Ishikawa (cell line): ENCODE data around the gene GPATCH3.
A peak's percentile ranks its signal among the peaks of the same experiment; 100 is the strongest.

Experiments used
- CEBPB ChIP-seq: IDR thresholded peaks from 2 replicates; pipeline ENCODE4 v1.6.1; 2012
- CREB1 ChIP-seq: IDR thresholded peaks from 2 replicates; pipeline ENCODE4 v1.6.1; 2012; ENCODE audit warnings: low read depth
- EGR1 ChIP-seq: IDR thresholded peaks from 2 replicates; pipeline ENCODE4 v1.6.1; 2012
- EP300 ChIP-seq: IDR thresholded peaks from 2 replicates; pipeline ENCODE4 v1.6.1; 2012; ENCODE audit warnings: borderline replicate concordance
- FOXM1 ChIP-seq: IDR thresholded peaks from 2 replicates; pipeline ENCODE4 v1.6.1; 2012; ENCODE audit warnings: low read depth, borderline replicate concordance
- NFIC ChIP-seq: IDR thresholded peaks from 2 replicates; pipeline ENCODE4 v1.6.1; 2012
- RAD21 ChIP-seq: IDR thresholded peaks from 2 replicates; pipeline ENCODE4 v1.6.1; 2012; ENCODE audit warnings: low read depth
- TAF1 ChIP-seq: IDR thresholded peaks from 2 replicates; pipeline ENCODE4 v1.6.1; 2012; ENCODE audit warnings: low read depth, mild to moderate bottlenecking
- TCF12 ChIP-seq: IDR thresholded peaks from 2 replicates; pipeline ENCODE4 v1.6.1; 2012; ENCODE audit warnings: low read depth
- TEAD4 ChIP-seq: IDR thresholded peaks from 2 replicates; pipeline ENCODE4 v1.6.1; 2012
- YY1 ChIP-seq: IDR thresholded peaks from 2 replicates; pipeline ENCODE4 v1.6.1; 2012; ENCODE audit warnings: low read depth
- ZBTB7A ChIP-seq: IDR thresholded peaks from 2 replicates; pipeline ENCODE4 v1.6.1; 2012; ENCODE audit warnings: low read depth
- TF ChIP-seq, protein P1 (sequence below): IDR thresholded peaks from 2 replicates; pipeline ENCODE4 v1.6.1; 2012
- TF ChIP-seq, protein P2 (sequence below): IDR thresholded peaks from 2 replicates; pipeline ENCODE4 v1.6.1; 2012; ENCODE audit warnings: low read depth, mild to moderate bottlenecking
- TF ChIP-seq, protein P3 (sequence below): IDR thresholded peaks from 2 replicates; pipeline ENCODE4 v1.6.1; 2012

GPATCH3 gene

DNA sequence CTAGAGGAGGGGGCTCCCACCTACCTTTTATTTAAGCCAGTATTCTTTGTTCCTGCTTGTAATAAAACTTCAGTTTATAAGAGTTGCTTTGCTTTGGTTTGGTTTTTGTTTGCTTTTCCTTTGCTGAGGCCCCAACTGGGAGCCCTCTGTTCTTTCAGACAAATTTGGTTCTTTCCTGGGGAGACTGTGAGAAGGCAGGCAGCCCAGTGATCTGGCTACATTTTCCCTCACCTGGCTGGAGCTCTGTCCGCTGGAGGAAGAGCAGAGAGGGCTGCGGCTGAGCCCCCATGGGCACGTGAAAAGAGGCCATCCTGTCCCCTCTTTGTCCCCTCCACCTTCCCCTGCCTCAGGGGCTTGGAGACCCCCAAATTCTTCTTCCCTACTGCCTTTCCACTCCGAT lies 44.6 kb downstream of the GPATCH3 start:
- TF ChIP-seq, protein P1, sequence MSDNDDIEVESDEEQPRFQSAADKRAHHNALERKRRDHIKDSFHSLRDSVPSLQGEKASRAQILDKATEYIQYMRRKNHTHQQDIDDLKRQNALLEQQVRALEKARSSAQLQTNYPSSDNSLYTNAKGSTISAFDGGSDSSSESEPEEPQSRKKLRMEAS, result no peak
- no peak for TF ChIP-seq RAD21
- no peak for TF ChIP-seq CREB1
- no peak for TF ChIP-seq TEAD4
- TF ChIP-seq NFIC, result no peak
- no peak for TF ChIP-seq CEBPB
- TF ChIP-seq ZBTB7A, result no peak
- no peak for TF ChIP-seq FOXM1
- no peak for TF ChIP-seq YY1

DNA sequence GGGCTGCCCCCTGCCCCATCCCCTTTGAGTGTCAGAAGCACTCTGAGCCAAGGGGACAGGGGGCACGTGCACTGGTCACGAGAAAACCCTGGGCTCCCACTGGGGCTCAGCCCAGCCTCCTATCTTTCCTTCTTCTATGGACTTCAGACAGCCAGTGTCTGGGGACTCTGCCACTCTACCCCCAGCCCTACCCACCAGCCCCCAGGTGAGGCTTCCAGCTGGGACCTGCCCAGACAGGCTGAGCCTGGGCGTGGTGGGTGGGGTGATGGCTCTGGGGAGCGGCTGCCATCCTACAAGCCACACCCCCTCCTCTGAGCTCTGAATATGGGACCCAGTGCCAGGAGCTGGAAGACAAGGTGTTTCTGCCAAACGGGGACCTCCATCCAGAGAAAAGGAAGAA lies 45.4 kb downstream of the GPATCH3 start:
- no peak for TF ChIP-seq TEAD4
- TF ChIP-seq CEBPB, result no peak

DNA sequence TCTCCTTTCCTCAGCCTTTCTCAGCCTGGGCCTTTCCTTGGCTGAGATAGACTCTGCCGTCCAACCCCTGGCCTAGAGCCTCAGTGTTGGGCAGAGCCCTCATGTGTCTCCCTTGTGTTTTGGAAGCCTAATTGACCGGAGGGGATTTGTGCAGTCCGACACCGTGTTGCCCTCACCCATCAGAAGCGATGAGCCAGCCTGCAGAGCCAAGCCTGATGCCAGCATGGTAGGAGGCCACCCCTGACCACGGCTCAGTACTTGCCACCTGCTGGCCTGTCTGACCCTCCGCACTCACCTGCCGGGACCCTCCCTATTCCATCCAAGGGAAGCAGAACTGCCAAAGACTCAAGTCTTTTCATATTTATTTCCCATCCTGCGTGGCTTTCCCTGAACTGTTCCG lies 46.7 kb downstream of the GPATCH3 start:
- TF ChIP-seq RAD21 (no peak), EP300 (no peak), ZBTB7A (no peak), NFIC (no peak), EGR1 (no peak), FOXM1 (no peak), CEBPB (no peak), TEAD4 (no peak), YY1 (no peak), TAF1 (no peak), TCF12 (no peak), CREB1 (no peak)
- TF ChIP-seq, protein P2, sequence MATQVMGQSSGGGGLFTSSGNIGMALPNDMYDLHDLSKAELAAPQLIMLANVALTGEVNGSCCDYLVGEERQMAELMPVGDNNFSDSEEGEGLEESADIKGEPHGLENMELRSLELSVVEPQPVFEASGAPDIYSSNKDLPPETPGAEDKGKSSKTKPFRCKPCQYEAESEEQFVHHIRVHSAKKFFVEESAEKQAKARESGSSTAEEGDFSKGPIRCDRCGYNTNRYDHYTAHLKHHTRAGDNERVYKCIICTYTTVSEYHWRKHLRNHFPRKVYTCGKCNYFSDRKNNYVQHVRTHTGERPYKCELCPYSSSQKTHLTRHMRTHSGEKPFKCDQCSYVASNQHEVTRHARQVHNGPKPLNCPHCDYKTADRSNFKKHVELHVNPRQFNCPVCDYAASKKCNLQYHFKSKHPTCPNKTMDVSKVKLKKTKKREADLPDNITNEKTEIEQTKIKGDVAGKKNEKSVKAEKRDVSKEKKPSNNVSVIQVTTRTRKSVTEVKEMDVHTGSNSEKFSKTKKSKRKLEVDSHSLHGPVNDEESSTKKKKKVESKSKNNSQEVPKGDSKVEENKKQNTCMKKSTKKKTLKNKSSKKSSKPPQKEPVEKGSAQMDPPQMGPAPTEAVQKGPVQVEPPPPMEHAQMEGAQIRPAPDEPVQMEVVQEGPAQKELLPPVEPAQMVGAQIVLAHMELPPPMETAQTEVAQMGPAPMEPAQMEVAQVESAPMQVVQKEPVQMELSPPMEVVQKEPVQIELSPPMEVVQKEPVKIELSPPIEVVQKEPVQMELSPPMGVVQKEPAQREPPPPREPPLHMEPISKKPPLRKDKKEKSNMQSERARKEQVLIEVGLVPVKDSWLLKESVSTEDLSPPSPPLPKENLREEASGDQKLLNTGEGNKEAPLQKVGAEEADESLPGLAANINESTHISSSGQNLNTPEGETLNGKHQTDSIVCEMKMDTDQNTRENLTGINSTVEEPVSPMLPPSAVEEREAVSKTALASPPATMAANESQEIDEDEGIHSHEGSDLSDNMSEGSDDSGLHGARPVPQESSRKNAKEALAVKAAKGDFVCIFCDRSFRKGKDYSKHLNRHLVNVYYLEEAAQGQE, result no peak
- TF ChIP-seq, protein P1, result no peak
- TF ChIP-seq, protein P3, sequence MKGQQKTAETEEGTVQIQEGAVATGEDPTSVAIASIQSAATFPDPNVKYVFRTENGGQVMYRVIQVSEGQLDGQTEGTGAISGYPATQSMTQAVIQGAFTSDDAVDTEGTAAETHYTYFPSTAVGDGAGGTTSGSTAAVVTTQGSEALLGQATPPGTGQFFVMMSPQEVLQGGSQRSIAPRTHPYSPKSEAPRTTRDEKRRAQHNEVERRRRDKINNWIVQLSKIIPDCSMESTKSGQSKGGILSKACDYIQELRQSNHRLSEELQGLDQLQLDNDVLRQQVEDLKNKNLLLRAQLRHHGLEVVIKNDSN, result no peak

DNA sequence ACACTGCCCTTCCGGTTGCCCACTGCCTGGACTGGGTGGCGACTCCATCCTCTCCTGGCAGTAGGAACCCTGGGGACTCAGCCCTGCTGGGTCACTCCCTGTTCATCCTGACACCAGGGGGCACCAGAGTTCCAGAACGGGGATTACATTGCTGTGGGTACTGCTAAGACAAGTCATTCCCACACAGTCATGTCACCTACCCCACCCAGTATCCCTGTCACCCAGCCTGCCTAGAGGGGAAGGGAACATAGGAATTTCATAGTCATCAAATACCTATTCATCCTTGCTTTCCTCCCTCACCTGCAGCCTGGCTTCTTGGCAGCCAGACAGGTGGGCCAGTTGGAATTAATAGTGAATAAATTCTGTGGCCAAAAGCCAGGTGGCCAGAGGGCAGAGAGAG lies 47.1 kb downstream of the GPATCH3 start:
- TF ChIP-seq TCF12 (peak; percentile 78; the same call in 1 of the 2 replicates), CREB1 (no peak), NFIC (peak; percentile 85), TEAD4 (peak; percentile 65; the same call in 1 of the 2 replicates), RAD21 (peak; percentile 85), EP300 (peak; percentile 55; the same call in 1 of the 2 replicates)
- TF ChIP-seq, protein P2, result no peak

DNA sequence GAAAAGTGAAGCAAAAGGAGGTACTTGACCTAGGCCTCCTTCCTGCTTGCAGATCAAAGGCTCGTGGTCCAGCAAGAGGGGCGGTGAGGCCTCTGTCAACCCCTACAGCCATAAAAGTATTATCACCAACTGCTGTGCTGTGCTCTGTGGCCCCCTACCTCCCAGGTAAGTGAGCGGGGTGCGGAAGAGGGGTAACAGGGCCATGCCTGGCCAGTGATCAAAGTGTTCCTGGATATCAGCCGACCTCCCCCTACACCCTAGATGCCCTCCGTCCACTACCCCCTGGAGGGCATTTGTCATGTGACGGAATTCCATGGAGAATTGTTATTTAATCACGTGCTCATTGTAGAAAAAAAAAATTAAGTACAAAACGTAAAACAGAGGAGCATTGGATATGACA lies 47.6 kb downstream of the GPATCH3 start:
- no peak for TF ChIP-seq EGR1
- no peak for TF ChIP-seq TEAD4
- TF ChIP-seq, protein P3, result peak; percentile 38; the same call in 1 of the 2 replicates

DNA sequence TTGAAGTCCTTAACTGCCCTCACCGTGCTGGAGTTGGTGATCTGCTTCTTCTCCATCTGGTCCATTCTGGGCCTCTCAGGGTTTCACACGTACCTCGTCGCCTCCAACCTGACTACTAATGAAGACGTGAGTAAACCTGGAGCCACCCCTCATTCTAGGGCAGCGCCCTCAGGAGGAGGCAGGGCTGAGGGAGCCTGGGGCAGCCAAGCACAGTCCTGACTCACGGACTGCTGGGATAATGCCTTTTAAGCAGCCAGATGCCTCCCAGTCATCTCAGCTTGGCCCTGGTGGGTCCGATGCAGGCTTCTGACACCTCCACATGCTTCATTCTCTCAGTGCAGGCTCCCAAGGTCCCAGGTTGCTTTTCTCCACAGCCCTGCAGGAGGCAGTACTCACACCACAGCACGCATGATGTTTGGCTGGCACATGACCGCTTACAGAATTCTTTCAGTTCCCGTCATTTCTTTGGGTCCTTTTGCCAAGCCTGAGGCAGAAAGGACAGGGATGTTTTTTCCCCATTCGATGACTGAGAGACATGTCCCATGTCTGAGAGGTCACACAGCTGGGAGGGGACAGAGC lies 49.1 kb downstream of the GPATCH3 start:
- TF ChIP-seq CEBPB (no peak), ZBTB7A (no peak), FOXM1 (no peak), TEAD4 (no peak), CREB1 (no peak), TAF1 (no peak), NFIC (no peak), EP300 (no peak), RAD21 (no peak), EGR1 (no peak), TCF12 (no peak), YY1 (no peak)
- TF ChIP-seq, protein P1, result no peak
- TF ChIP-seq, protein P3, result no peak
- TF ChIP-seq, protein P2, result no peak
